ENCODE results near the gene ZNF490. TPM values are rescaled to one million over a fixed set of nuclear protein-coding genes. Genes with fewer than 3 reads are reported as not detected.
"Not testable (repeated sequence)": the region's sequence is repeated elsewhere in the genome, so short reads cannot be mapped to it uniquely, and the experiment has no call there.

The ZNF490 gene
- polyA plus RNA-seq, 3 donors from 2014 or later: 3.1 to 8.2 (median 3.5) TPM

GRCh38 chr19:12639901-12640613, 29.4 kb upstream of the ZNF490 start:
- peak; percentile 74 to 75 (median 74) for DNase-seq
- no peaks in the 10 kb centered on the region for H3K36me3 Mint-ChIP-seq
- H3K9me3 Mint-ChIP-seq: no peaks in the 10 kb centered on the region
- H3K4me3 Mint-ChIP-seq: peak overlapping the region; percentile 64 to 86 (median 78)
- peak overlapping the region in 5 of 6 donors; percentile 15 to 81 (median 43) for H3K27ac Mint-ChIP-seq
- peaks cover 0 to 5% (median 0%) of the 10 kb centered on the region in 3 donors for H3K27me3 Mint-ChIP-seq (ENCODE audit: low read depth in 3 of 3)
- peaks cover 8 to 10% of the 10 kb centered on the region in 2 donors for H3K4me1 Mint-ChIP-seq

- H3K27me3 Mint-ChIP-seq (ENCODE audit: low read depth in 3 of 3): peaks cover 0 to 5% (median 0%) of the 10 kb centered on the region in 3 donors
- H3K27ac Mint-ChIP-seq: no peak overlapping the region
- H3K36me3 Mint-ChIP-seq: no peaks in the 10 kb centered on the region
- DNase-seq: no peak
- H3K4me3 Mint-ChIP-seq: no peak overlapping the region
- no peaks in the 10 kb centered on the region for H3K9me3 Mint-ChIP-seq
- H3K4me1 Mint-ChIP-seq: peaks cover 8 to 10% of the 10 kb centered on the region in 2 donors
Observed at GRCh38 chr19:12638611-12639182, 28.1 kb upstream of the ZNF490 start.

- H3K4me3 Mint-ChIP-seq: no peak overlapping the region
- H3K4me1 Mint-ChIP-seq: peaks cover 8 to 10% of the 10 kb centered on the region in 2 donors
- no peaks in the 10 kb centered on the region for H3K36me3 Mint-ChIP-seq
- peaks cover 0 to 5% (median 0%) of the 10 kb centered on the region in 3 donors for H3K27me3 Mint-ChIP-seq (ENCODE audit: low read depth in 3 of 3)
- DNase-seq: no peak
- no peaks in the 10 kb centered on the region for H3K9me3 Mint-ChIP-seq
- no peak overlapping the region for H3K27ac Mint-ChIP-seq
Observed at GRCh38 chr19:12636631-12637030, 26.0 kb upstream of the ZNF490 start.

GRCh38 chr19:12629215-12629614, 18.6 kb upstream of the ZNF490 start:
- H3K4me1 Mint-ChIP-seq: peaks cover 0 to 6% of the 10 kb centered on the region in 2 donors
- H3K9me3 Mint-ChIP-seq: peaks cover 0 to 13% (median 11%) of the 10 kb centered on the region in 6 donors
- no peak overlapping the region for H3K4me3 Mint-ChIP-seq
- H3K36me3 Mint-ChIP-seq: peaks cover 27 to 32% (median 31%) of the 10 kb centered on the region in 3 donors
- no peak for DNase-seq
- H3K27me3 Mint-ChIP-seq (ENCODE audit: low read depth in 3 of 3): no peaks in the 10 kb centered on the region
- no peak overlapping the region for H3K27ac Mint-ChIP-seq

GRCh38 chr19:12628040-12629022, 17.7 kb upstream of the ZNF490 start:
- H3K27me3 Mint-ChIP-seq (ENCODE audit: low read depth in 3 of 3): peaks cover 0 to 1% (median 0%) of the 10 kb centered on the region in 3 donors
- H3K9me3 Mint-ChIP-seq: peaks cover 0 to 13% (median 11%) of the 10 kb centered on the region in 6 donors
- peaks cover 0 to 6% of the 10 kb centered on the region in 2 donors for H3K4me1 Mint-ChIP-seq
- H3K4me3 Mint-ChIP-seq: no peak overlapping the region
- no peak overlapping the region for H3K27ac Mint-ChIP-seq
- H3K36me3 Mint-ChIP-seq: peaks cover 27 to 32% (median 31%) of the 10 kb centered on the region in 3 donors
- DNase-seq: no peak

- DNase-seq: no peak
- no peak overlapping the region for H3K4me3 Mint-ChIP-seq
- peaks cover 0 to 13% (median 11%) of the 10 kb centered on the region in 6 donors for H3K9me3 Mint-ChIP-seq
- H3K36me3 Mint-ChIP-seq: peaks cover 27 to 32% (median 31%) of the 10 kb centered on the region in 3 donors
- H3K4me1 Mint-ChIP-seq: peaks cover 1 to 6% of the 10 kb centered on the region in 2 donors
- H3K27me3 Mint-ChIP-seq (ENCODE audit: low read depth in 3 of 3): peaks cover 0 to 1% (median 0%) of the 10 kb centered on the region in 3 donors
- H3K27ac Mint-ChIP-seq: no peak overlapping the region
Observed at GRCh38 chr19:12626958-12627357, 16.3 kb upstream of the ZNF490 start.

- Mint-ChIP-seq H3K9me3 (peaks cover 0 to 13% (median 8%) of the 10 kb centered on the region in 6 donors), H3K4me3 (no peak overlapping the region), H3K4me1 (peaks cover 13% of the 10 kb centered on the region in 2 donors), H3K27me3 (ENCODE audit: low read depth in 3 of 3) (peaks cover 0 to 2% (median 1%) of the 10 kb centered on the region in 3 donors), H3K36me3 (peaks cover 18 to 20% (median 19%) of the 10 kb centered on the region in 3 donors), H3K27ac (peak overlapping the region in 1 of 6 donors; percentile 16)
- no peak for DNase-seq
Observed at GRCh38 chr19:12623361-12624031, 12.9 kb upstream of the ZNF490 start.

GRCh38 chr19:12621253-12622024, 10.8 kb upstream of the ZNF490 start:
- H3K27me3 Mint-ChIP-seq (ENCODE audit: low read depth in 3 of 3); H3K4me3 Mint-ChIP-seq: not testable (repeated sequence)

GRCh38 chr19:12617646-12618045, 7.0 kb upstream of the ZNF490 start:
- DNase-seq: no peak
- Mint-ChIP-seq H3K4me1 (peaks cover 43 to 51% of the 10 kb centered on the region in 2 donors), H3K9me3 (no peaks in the 10 kb centered on the region), H3K27me3 (ENCODE audit: low read depth in 3 of 3) (peaks cover 0 to 15% (median 4%) of the 10 kb centered on the region in 3 donors), H3K27ac (peak overlapping the region in 1 of 6 donors; percentile 16), H3K36me3 (peaks cover 0 to 5% (median 3%) of the 10 kb centered on the region in 3 donors), H3K4me3 (no peak overlapping the region)

More at GRCh38 chr19:12621253-12622024, 10.8 kb upstream of the ZNF490 start:
- not testable (repeated sequence) for H3K27ac Mint-ChIP-seq, DNase-seq, H3K36me3 Mint-ChIP-seq, H3K9me3 Mint-ChIP-seq
- H3K4me1 Mint-ChIP-seq: peaks cover 20% of the 10 kb centered on the region in 2 donors

GRCh38 chr19:12611361-12611699, 717 bp upstream of the ZNF490 start:
- Mint-ChIP-seq H3K27me3 (ENCODE audit: low read depth in 3 of 3) (peaks cover 0 to 14% (median 13%) of the 10 kb centered on the region in 3 donors), H3K4me3 (peak overlapping the region; percentile 99 to 100 (median 100)), H3K9me3 (no peaks in the 10 kb centered on the region), H3K27ac (peak overlapping the region; percentile 99 to 100 (median 100)), H3K4me1 (peaks cover 50 to 57% of the 10 kb centered on the region in 2 donors), H3K36me3 (peaks cover 0 to 5% (median 3%) of the 10 kb centered on the region in 3 donors)
- DNase-seq: no peak

- Mint-ChIP-seq H3K9me3 (no peaks in the 10 kb centered on the region), H3K27me3 (ENCODE audit: low read depth in 3 of 3) (peaks cover 0 to 9% (median 0%) of the 10 kb centered on the region in 3 donors), H3K27ac (no peak overlapping the region), H3K36me3 (no peaks in the 10 kb centered on the region), H3K4me3 (no peak overlapping the region), H3K4me1 (peaks cover 26 to 29% of the 10 kb centered on the region in 2 donors)
- DNase-seq: no peak
Observed at GRCh38 chr19:12607631-12608030, 3.0 kb downstream of the ZNF490 start.

GRCh38 chr19:12606796-12607195, 3.8 kb downstream of the ZNF490 start:
- H3K27ac Mint-ChIP-seq: no peak overlapping the region
- H3K4me1 Mint-ChIP-seq: peaks cover 22 to 28% of the 10 kb centered on the region in 2 donors
- H3K36me3 Mint-ChIP-seq: peaks cover 0 to 3% (median 3%) of the 10 kb centered on the region in 3 donors
- H3K4me3 Mint-ChIP-seq: no peak overlapping the region
- H3K27me3 Mint-ChIP-seq (ENCODE audit: low read depth in 3 of 3): peaks cover 0 to 9% (median 0%) of the 10 kb centered on the region in 3 donors
- H3K9me3 Mint-ChIP-seq: no peaks in the 10 kb centered on the region
- no peak for DNase-seq
